Measurements from ENCODE around the gene CDRT4.

CDRT4 gene

DNA sequence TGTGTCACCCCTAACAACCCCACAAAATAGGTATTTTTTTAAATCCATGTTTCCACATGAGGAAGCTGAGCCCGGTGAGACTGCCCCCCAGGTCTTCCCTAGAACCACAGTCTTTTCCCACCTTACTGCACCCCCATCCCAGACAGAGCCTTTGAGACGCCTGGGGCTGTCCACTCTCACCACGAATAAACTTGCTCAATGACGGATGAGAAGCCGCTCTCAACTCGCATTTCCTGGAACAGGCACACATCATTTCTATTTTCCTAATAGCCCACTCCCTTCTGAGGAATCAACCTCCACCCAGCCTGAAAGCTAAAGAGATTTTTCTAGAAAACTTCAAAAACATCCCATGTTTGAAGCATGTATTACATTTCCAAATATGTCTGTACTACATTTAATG, 14.1 kb upstream of the CDRT4 start:
- TF ChIP-seq POLR2AphosphoS5 (IDR thresholded peaks at IDR 0.05; ENCODE audit: low read depth, low read length): no peak
- no peak for TF ChIP-seq PAX5 (IDR thresholded peaks at IDR 0.05; ENCODE audit: insufficient read depth, low read length, severe bottlenecking)
- no peak for TF ChIP-seq TAF1 (IDR thresholded peaks at IDR 0.05; ENCODE audit: low read depth, low read length)
- no peak for TF ChIP-seq SPI1 (IDR thresholded peaks at IDR 0.05; ENCODE audit: low read depth, low read length)
- TF ChIP-seq POU2F2 (IDR thresholded peaks at IDR 0.05; ENCODE audit: low read depth, low read length): no peak
- no peak for TF ChIP-seq POLR2A (IDR thresholded peaks at IDR 0.05; ENCODE audit: low read depth, low read length)
- no peak for DNase-seq (ENCODE audit: insufficient read length, low spot score)
- no peak for FAIRE-seq

DNA sequence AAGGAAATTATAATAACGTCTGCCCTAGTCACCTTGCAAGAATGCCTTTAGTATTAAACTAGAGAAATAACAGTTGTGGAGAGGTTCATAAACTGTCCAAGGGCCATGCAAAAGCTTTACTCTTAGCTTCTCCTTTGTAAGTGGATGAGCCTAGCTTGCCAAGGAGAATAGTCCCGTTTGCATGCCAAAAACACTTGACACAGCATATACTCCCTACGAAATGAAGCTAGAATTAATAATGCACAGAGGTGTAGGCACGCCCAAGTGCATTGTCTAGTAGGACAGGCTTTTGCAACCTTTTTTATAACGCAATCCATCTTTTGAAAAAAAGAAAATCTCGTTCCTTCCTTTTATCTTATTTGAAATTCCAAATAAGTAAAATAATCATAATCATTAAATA, 12.8 kb upstream of the CDRT4 start:
- DNase-seq (ENCODE audit: insufficient read length, low spot score) (no peak), FAIRE-seq (no peak)
- TF ChIP-seq PAX5 (IDR thresholded peaks at IDR 0.05; ENCODE audit: insufficient read depth, low read length, severe bottlenecking) (no peak), POLR2AphosphoS5 (IDR thresholded peaks at IDR 0.05; ENCODE audit: low read depth, low read length) (no peak), POU2F2 (IDR thresholded peaks at IDR 0.05; ENCODE audit: low read depth, low read length) (no peak), TAF1 (IDR thresholded peaks at IDR 0.05; ENCODE audit: low read depth, low read length) (no peak), SPI1 (IDR thresholded peaks at IDR 0.05; ENCODE audit: low read depth, low read length) (no peak), POLR2A (IDR thresholded peaks at IDR 0.05; ENCODE audit: low read depth, low read length) (no peak)

DNA sequence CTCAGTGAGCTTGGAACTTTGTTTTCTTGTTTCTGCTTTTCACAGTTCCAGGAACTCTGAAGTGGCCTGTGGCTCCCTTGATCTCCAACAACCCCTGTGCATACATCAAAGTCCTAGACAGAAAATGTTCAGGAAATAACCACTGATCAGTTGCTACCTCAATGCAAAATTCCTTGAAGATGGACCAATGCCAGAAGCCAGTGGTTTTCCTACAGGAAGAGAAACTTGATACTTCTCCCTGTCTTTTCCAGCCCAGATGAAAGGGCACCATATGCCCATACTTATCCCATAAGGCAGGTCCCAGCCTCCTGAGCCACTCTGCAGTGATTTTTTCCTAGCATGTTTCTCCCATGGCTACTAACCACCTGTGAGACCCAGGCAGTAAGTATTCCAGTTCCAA, 12.3 kb upstream of the CDRT4 start:
- TF ChIP-seq PAX5 (IDR thresholded peaks at IDR 0.05; ENCODE audit: insufficient read depth, low read length, severe bottlenecking) (no peak), POLR2AphosphoS5 (IDR thresholded peaks at IDR 0.05; ENCODE audit: low read depth, low read length) (no peak), POLR2A (IDR thresholded peaks at IDR 0.05; ENCODE audit: low read depth, low read length) (no peak), TAF1 (IDR thresholded peaks at IDR 0.05; ENCODE audit: low read depth, low read length) (no peak), SPI1 (IDR thresholded peaks at IDR 0.05; ENCODE audit: low read depth, low read length) (no peak), POU2F2 (IDR thresholded peaks at IDR 0.05; ENCODE audit: low read depth, low read length) (no peak)
- no peak for DNase-seq (ENCODE audit: insufficient read length, low spot score)
- no peak for FAIRE-seq

DNA sequence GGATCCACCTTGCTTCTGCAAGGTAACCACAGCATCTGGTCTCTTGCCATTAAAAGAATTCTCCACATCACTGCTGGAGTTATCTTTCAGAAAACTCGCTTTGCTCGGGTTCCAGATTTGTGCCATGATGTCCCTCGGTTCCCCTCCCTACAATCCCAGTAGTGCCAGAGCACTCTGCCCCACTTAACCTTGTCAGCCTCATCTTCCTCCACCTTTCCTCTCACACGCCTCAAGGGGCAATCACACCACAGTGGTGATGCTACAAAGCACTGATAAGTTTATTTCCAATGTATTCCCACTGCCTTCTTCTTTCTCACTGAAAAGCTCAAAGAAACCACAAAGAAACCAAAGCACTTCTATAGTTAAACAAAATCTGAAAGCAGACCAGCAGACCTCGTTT, 11.4 kb upstream of the CDRT4 start:
- FAIRE-seq (no peak), DNase-seq (ENCODE audit: insufficient read length, low spot score) (no peak)
- TF ChIP-seq TAF1 (IDR thresholded peaks at IDR 0.05; ENCODE audit: low read depth, low read length) (no peak), POLR2A (IDR thresholded peaks at IDR 0.05; ENCODE audit: low read depth, low read length) (no peak), SPI1 (IDR thresholded peaks at IDR 0.05; ENCODE audit: low read depth, low read length) (no peak), PAX5 (IDR thresholded peaks at IDR 0.05; ENCODE audit: insufficient read depth, low read length, severe bottlenecking) (no peak), POLR2AphosphoS5 (IDR thresholded peaks at IDR 0.05; ENCODE audit: low read depth, low read length) (no peak), POU2F2 (IDR thresholded peaks at IDR 0.05; ENCODE audit: low read depth, low read length) (no peak)

DNA sequence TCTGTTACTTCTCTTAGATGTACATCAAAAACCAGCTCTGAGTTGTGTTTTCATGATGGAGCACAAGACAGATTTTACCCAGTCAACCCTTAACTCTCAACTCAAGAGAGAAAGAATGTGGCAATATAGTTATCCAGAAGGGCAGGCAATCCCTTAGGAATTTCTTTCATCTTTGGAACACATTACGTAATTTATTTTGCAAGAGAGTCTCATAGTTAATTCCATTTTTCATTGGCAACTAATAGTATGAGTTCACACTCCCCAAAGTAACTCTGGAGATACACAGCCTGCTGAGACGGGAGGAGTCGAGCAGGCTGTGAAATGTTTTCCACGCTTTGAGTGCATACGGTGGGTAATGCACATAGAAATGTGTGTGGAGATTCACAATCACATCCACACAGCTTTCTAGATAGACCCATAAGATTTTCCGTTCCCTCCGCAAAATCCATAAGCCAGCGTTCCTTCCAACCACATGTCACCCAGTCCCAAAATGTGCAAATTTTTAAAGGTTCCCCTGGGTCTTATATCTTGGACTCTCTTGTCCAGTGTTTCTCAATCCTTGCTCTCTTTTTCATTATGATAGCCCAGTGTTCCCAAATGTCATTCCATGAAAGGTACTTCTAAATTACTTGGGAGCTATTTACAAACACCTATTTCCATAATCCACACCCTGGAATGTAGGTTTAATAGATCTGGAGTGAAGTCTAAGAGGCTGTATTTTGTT, 8.4 kb upstream of the CDRT4 start:
- no peak for DNase-seq (ENCODE audit: insufficient read length, low spot score)
- no peak for FAIRE-seq
- no peak for TF ChIP-seq POLR2AphosphoS5 (IDR thresholded peaks at IDR 0.05; ENCODE audit: low read depth, low read length)
- TF ChIP-seq POLR2A (IDR thresholded peaks at IDR 0.05; ENCODE audit: low read depth, low read length): no peak
- TF ChIP-seq POU2F2 (IDR thresholded peaks at IDR 0.05; ENCODE audit: low read depth, low read length): no peak
- TF ChIP-seq TAF1 (IDR thresholded peaks at IDR 0.05; ENCODE audit: low read depth, low read length): no peak
- no peak for TF ChIP-seq SPI1 (IDR thresholded peaks at IDR 0.05; ENCODE audit: low read depth, low read length)
- TF ChIP-seq PAX5 (IDR thresholded peaks at IDR 0.05; ENCODE audit: insufficient read depth, low read length, severe bottlenecking): no peak

DNA sequence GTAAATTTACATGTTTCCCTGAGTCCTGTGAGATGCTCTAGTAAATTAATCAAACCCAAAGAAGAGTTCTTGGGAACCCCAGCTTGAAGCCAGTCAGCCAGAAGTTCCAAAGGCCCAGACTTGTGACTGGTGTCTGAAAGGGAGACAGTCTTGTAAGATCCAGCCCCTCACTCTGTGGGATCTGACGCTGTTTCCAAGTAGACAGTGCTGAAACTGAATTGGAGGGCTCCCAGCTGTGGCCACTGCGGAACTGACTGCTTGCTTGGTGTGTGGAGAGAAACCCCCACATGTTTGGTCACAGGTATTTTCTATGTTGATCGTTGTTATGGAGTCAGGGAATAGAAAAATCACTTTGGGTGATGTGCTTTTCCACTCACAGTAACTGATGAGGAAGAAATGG, 5.5 kb upstream of the CDRT4 start:
- no peak for TF ChIP-seq POU2F2 (IDR thresholded peaks at IDR 0.05; ENCODE audit: low read depth, low read length)
- TF ChIP-seq SPI1 (IDR thresholded peaks at IDR 0.05; ENCODE audit: low read depth, low read length): no peak
- no peak for TF ChIP-seq TAF1 (IDR thresholded peaks at IDR 0.05; ENCODE audit: low read depth, low read length)
- TF ChIP-seq PAX5 (IDR thresholded peaks at IDR 0.05; ENCODE audit: insufficient read depth, low read length, severe bottlenecking): no peak
- TF ChIP-seq POLR2AphosphoS5 (IDR thresholded peaks at IDR 0.05; ENCODE audit: low read depth, low read length): no peak
- FAIRE-seq (no peak), DNase-seq (ENCODE audit: insufficient read length, low spot score) (no peak)

DNA sequence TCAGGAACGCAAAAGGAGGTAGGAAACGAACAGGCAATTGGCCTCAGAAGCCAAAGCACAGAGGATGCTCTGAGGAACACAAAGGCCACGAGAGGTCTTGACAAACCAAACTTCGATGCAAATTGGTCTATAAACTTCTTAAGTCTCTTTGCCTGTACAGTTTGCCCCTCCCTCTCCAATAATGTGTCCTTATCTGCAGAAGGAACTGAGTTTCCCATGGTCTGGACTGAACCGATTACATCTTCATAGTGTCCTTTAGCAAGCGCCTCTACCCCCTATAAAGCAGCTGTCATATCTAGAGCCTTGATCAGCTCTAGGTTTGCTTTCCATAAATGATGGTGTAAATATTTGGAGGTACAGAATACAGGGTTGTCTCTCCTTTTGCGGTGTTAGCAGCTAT, 3.1 kb upstream of the CDRT4 start:
- FAIRE-seq (no peak), DNase-seq (ENCODE audit: insufficient read length, low spot score) (no peak)
- TF ChIP-seq POLR2A (IDR thresholded peaks at IDR 0.05; ENCODE audit: low read depth, low read length) (no peak), SPI1 (IDR thresholded peaks at IDR 0.05; ENCODE audit: low read depth, low read length) (no peak), PAX5 (IDR thresholded peaks at IDR 0.05; ENCODE audit: insufficient read depth, low read length, severe bottlenecking) (no peak), POLR2AphosphoS5 (IDR thresholded peaks at IDR 0.05; ENCODE audit: low read depth, low read length) (no peak), POU2F2 (IDR thresholded peaks at IDR 0.05; ENCODE audit: low read depth, low read length) (no peak), TAF1 (IDR thresholded peaks at IDR 0.05; ENCODE audit: low read depth, low read length) (no peak)

DNA sequence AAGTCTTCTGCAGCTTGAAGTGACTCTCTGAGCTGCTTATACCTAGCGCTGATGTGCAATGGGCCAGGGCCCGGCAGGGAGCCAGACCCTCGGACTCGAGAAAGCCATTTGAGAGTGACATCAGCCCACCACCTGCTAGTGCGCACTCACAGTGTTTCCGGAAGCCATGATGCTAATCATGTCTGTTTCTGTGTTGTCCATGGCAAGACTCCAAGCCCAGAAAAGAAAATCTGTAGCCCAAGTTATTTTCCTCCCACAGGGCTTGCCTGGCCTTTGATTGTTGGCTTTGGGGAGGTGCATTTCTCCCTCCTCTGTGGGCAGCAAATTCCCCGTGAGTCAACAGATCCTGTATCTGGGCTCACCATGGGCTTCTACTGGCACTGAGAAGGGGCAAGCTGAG, 1.8 kb upstream of the CDRT4 start:
- FAIRE-seq (no peak), DNase-seq (ENCODE audit: insufficient read length, low spot score) (no peak)
- TF ChIP-seq TAF1 (IDR thresholded peaks at IDR 0.05; ENCODE audit: low read depth, low read length) (no peak), POLR2AphosphoS5 (IDR thresholded peaks at IDR 0.05; ENCODE audit: low read depth, low read length) (no peak), POU2F2 (IDR thresholded peaks at IDR 0.05; ENCODE audit: low read depth, low read length) (no peak), POLR2A (IDR thresholded peaks at IDR 0.05; ENCODE audit: low read depth, low read length) (no peak), PAX5 (IDR thresholded peaks at IDR 0.05; ENCODE audit: insufficient read depth, low read length, severe bottlenecking) (no peak), SPI1 (IDR thresholded peaks at IDR 0.05; ENCODE audit: low read depth, low read length) (no peak)

DNA sequence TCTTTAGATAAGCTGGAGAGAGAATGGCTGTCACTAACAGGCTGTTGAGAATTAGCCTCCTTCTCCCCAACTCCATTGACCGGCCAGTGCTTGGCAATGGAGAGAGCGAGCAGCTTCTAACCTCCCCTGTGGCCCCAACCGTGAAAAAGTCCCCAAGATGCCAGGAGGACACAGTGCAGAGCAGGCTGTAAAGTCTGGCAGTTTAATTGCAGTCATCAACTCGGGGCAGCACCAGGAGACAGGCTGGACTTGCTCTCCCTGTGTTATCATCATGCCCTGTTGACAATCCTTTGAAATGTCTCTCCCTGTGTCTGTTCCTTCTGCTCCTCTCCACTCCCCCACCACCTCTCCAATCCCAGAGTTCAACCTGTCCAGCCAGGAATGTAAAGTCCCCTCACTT, 705 bp upstream of the CDRT4 start:
- TF ChIP-seq POLR2A (IDR thresholded peaks at IDR 0.05; ENCODE audit: low read depth, low read length) (no peak), POLR2AphosphoS5 (IDR thresholded peaks at IDR 0.05; ENCODE audit: low read depth, low read length) (no peak), SPI1 (IDR thresholded peaks at IDR 0.05; ENCODE audit: low read depth, low read length) (no peak), POU2F2 (IDR thresholded peaks at IDR 0.05; ENCODE audit: low read depth, low read length) (no peak), PAX5 (IDR thresholded peaks at IDR 0.05; ENCODE audit: insufficient read depth, low read length, severe bottlenecking) (no peak), TAF1 (IDR thresholded peaks at IDR 0.05; ENCODE audit: low read depth, low read length) (no peak)
- FAIRE-seq (no peak), DNase-seq (ENCODE audit: insufficient read length, low spot score) (no peak)

Measured in GM12891 (cell line).